IMR-90 (cell line): ENCODE data around the gene TEX13D. TPM values are rescaled to one million over a fixed set of nuclear protein-coding genes. Genes with fewer than 3 reads are reported as not detected.

Experiments used
- ATAC-seq: fragments of 200-7000 bp; cut with Tn5 transposase; 2 replicates; pipeline ENCODE4 v1.9.1; 2020; ENCODE audit warnings: low read depth, mild to moderate bottlenecking, moderate library complexity
- BruUV-seq: library from RNA; stranded (reverse); fragments of 400-500 nt; replicated peaks from 2 replicates; lab custom pipeline; 2021; lab: Mats Ljungman, UMichigan
- CTCF ChIA-PET: fragments of 300-600 bp; formaldehyde crosslinking; extraction: SDS; loops from one replicate; lab custom pipeline; 2021; ENCODE audit warnings: antibody characterized with exemption; lab: Yijun Ruan, JAX
- POLR2A ChIA-PET: fragments of 300-600 bp; sonication (Branson Sonifier 250); formaldehyde crosslinking; loops from one replicate; lab custom pipeline; 2022; ENCODE audit warnings: antibody characterized with exemption; ENCODE audit not compliant: unreplicated experiment; lab: Charles Lee
- DNase-seq: peaks from one replicate; pipeline ENCODE4 v3.0.0; 2013
- H2AFZ ChIP-seq: replicated peaks from 2 replicates; pipeline ENCODE3; 2013; ENCODE audit warnings: low read length, mild to moderate bottlenecking; ENCODE audit not compliant: poor library complexity
- H2AK5ac ChIP-seq: 2 replicates; pipeline ENCODE4 v1.6.1; 2013; ENCODE audit warnings: low read depth, low read length, inconsistent platforms
- H2AK9ac ChIP-seq: replicated peaks from 2 replicates; pipeline ENCODE3; 2013; ENCODE audit warnings: mild to moderate bottlenecking, low read depth, low read length, moderate library complexity; ENCODE audit not compliant: poor library complexity
- H2BK120ac ChIP-seq: 2 replicates; pipeline ENCODE4 v1.6.1; 2013; ENCODE audit warnings: low read depth, low read length, inconsistent platforms
- H2BK15ac ChIP-seq: 3 replicates; pipeline ENCODE4 v1.6.1; 2013; ENCODE audit warnings: low read depth, low read length, inconsistent platforms
- H2BK20ac ChIP-seq: 2 replicates; pipeline ENCODE4 v1.6.1; 2013; ENCODE audit warnings: low read depth, mild to moderate bottlenecking, inconsistent platforms, low read length, moderate library complexity
- H2BK5ac ChIP-seq: 2 replicates; pipeline ENCODE4 v1.6.1; 2013; ENCODE audit warnings: mild to moderate bottlenecking, low read depth, low read length, inconsistent platforms; ENCODE audit not compliant: poor library complexity, severe bottlenecking
- H3K14ac ChIP-seq: replicated peaks from 2 replicates; pipeline ENCODE4 v1.6.1; 2013; ENCODE audit warnings: low read depth, low read length, inconsistent platforms
- H3K18ac ChIP-seq: 2 replicates; pipeline ENCODE4 v1.6.1; 2013; ENCODE audit warnings: low read depth, low read length, control low read depth
- H3K23ac ChIP-seq: 2 replicates; pipeline ENCODE4 v1.6.1; 2013; ENCODE audit warnings: low read depth, low read length, inconsistent platforms
- H3K27ac ChIP-seq: 2 replicates; pipeline ENCODE4 v1.5.1; 2013; ENCODE audit warnings: mild to moderate bottlenecking, control low read depth, low read length; ENCODE audit not compliant: insufficient read depth
- H3K27me3 ChIP-seq: 2 replicates; pipeline ENCODE4 v1.6.1; 2013; ENCODE audit warnings: low read length; ENCODE audit not compliant: control insufficient read depth, insufficient read depth
- H3K36me3 ChIP-seq: 2 replicates; pipeline ENCODE4 v1.6.1; 2013; ENCODE audit warnings: low read length, mixed read lengths; ENCODE audit not compliant: control insufficient read depth, insufficient read depth
- H3K4ac ChIP-seq: 2 replicates; pipeline ENCODE4 v1.6.1; 2013; ENCODE audit warnings: low read depth, low read length, inconsistent platforms
- H3K4me1 ChIP-seq: 2 replicates; pipeline ENCODE4 v1.6.1; 2013; ENCODE audit warnings: low read length, mixed read lengths; ENCODE audit not compliant: control insufficient read depth, insufficient read depth
- H3K4me2 ChIP-seq: 2 replicates; pipeline ENCODE4 v1.6.1; 2013; ENCODE audit warnings: low read depth, mild to moderate bottlenecking, control low read depth, low read length, moderate library complexity
- H3K4me3 ChIP-seq: 2 replicates; pipeline ENCODE4 v1.5.1; 2013; ENCODE audit warnings: low read depth, mild to moderate bottlenecking, control low read depth, low read length, moderate library complexity; ENCODE audit not compliant: insufficient read depth
- H3K56ac ChIP-seq: 2 replicates; pipeline ENCODE4 v1.6.1; 2013; ENCODE audit warnings: low read length, inconsistent platforms; ENCODE audit not compliant: insufficient read depth; ENCODE audit errors: extremely low read depth
- H3K79me1 ChIP-seq, 2 experiments: 2 replicates each; pipeline ENCODE4 v1.6.1; 2013; ENCODE audit warnings: low read length in 2 of 2, inconsistent platforms in 1 of 2, low read depth in 1 of 2
- H3K9ac ChIP-seq: 2 replicates; pipeline ENCODE4 v1.6.1; 2013; ENCODE audit warnings: low read depth, low read length, control low read depth
- H3K9me1 ChIP-seq: 2 replicates; pipeline ENCODE4 v1.6.1; 2013; ENCODE audit warnings: low read length, inconsistent platforms; ENCODE audit not compliant: insufficient read depth
- H3K9me3 ChIP-seq: 2 replicates; pipeline ENCODE4 v1.6.1; 2013; ENCODE audit warnings: low read length; ENCODE audit not compliant: control insufficient read depth, insufficient read depth
- H4K20me1 ChIP-seq: 2 replicates; pipeline ENCODE4 v1.6.1; 2013; ENCODE audit warnings: low read length, inconsistent platforms; ENCODE audit not compliant: insufficient read depth
- H4K5ac ChIP-seq: 2 replicates; pipeline ENCODE4 v1.6.1; 2013; ENCODE audit warnings: mild to moderate bottlenecking, low read depth, low read length, control low read depth
- H4K8ac ChIP-seq, 2 experiments: 2 replicates each; pipeline ENCODE4 v1.6.1; 2013; ENCODE audit warnings: low read depth in 2 of 2, low read length in 2 of 2, control low read depth in 1 of 2, inconsistent platforms in 1 of 2
- H4K91ac ChIP-seq: 2 replicates; pipeline ENCODE4 v1.6.1; 2013; ENCODE audit warnings: low read depth, low read length, inconsistent platforms; ENCODE audit not compliant: insufficient read depth
- BHLHE40 ChIP-seq: fragments of 150-350 bp; IDR thresholded peaks from 2 replicates; pipeline ENCODE4 v1.6.1; 2016; ENCODE audit warnings: mild to moderate bottlenecking, low read depth, low read length
- CEBPB ChIP-seq: IDR thresholded peaks from 2 replicates; pipeline ENCODE4 v1.6.1; 2012; ENCODE audit warnings: low read depth, low read length, improper control_type of control experiment
- CHD1 ChIP-seq: IDR thresholded peaks from 2 replicates; pipeline ENCODE4 v1.6.1; 2012; ENCODE audit warnings: low read depth, low read length, improper control_type of control experiment
- CTCF ChIP-seq: conservative IDR thresholded peaks from 2 replicates; pipeline ENCODE4 v1.5.1; 2012; ENCODE audit warnings: mild to moderate bottlenecking, low read depth, low read length, improper control_type of control experiment
- ELK1 ChIP-seq: fragments of 150-350 bp; IDR thresholded peaks from 2 replicates; pipeline ENCODE4 v1.6.1; 2016; ENCODE audit warnings: low read depth, mild to moderate bottlenecking, low read length, moderate library complexity, borderline replicate concordance
- FOS ChIP-seq: fragments of 150-350 bp; IDR thresholded peaks from 2 replicates; pipeline ENCODE4 v1.6.1; 2016; ENCODE audit warnings: low read depth, low read length
- MAFK ChIP-seq: IDR thresholded peaks from 2 replicates; pipeline ENCODE4 v1.6.1; 2012; ENCODE audit warnings: low read depth, low read length, improper control_type of control experiment
- MAZ ChIP-seq: IDR thresholded peaks from 2 replicates; pipeline ENCODE4 v1.6.1; 2012; ENCODE audit warnings: low read depth, mild to moderate bottlenecking, low read length, improper control_type of control experiment, moderate library complexity, borderline replicate concordance
- MXI1 ChIP-seq: IDR thresholded peaks from 2 replicates; pipeline ENCODE4 v1.6.1; 2012; ENCODE audit warnings: low read depth, mild to moderate bottlenecking, low read length, moderate library complexity, borderline replicate concordance
- NFE2L2 ChIP-seq: fragments of 150-350 bp; IDR thresholded peaks from 2 replicates; pipeline ENCODE4 v1.6.1; 2016; ENCODE audit warnings: low read depth, mild to moderate bottlenecking, low read length
- POLR2A ChIP-seq: IDR thresholded peaks from 2 replicates; pipeline ENCODE4 v1.6.1; 2012; ENCODE audit warnings: mild to moderate bottlenecking, low read depth, low read length
- RAD21 ChIP-seq: IDR thresholded peaks from 2 replicates; pipeline ENCODE4 v1.6.1; 2012; ENCODE audit warnings: low read length, improper control_type of control experiment
- RCOR1 ChIP-seq: IDR thresholded peaks from 2 replicates; pipeline ENCODE4 v1.6.1; 2012; ENCODE audit warnings: mild to moderate bottlenecking, low read length, improper control_type of control experiment; ENCODE audit not compliant: insufficient replicate concordance
- RFX5 ChIP-seq: IDR thresholded peaks from 2 replicates; pipeline ENCODE4 v1.8.0; 2012; ENCODE audit warnings: low read depth, mild to moderate bottlenecking, low read length, moderate library complexity
- SMC3 ChIP-seq: fragments of 150-350 bp; IDR thresholded peaks from 2 replicates; pipeline ENCODE4 v1.6.1; 2016; ENCODE audit warnings: low read depth, mild to moderate bottlenecking, antibody characterized with exemption, low read length, moderate library complexity
- USF2 ChIP-seq: fragments of 150-350 bp; IDR thresholded peaks from 2 replicates; pipeline ENCODE4 v1.6.1; 2017; ENCODE audit warnings: mild to moderate bottlenecking, antibody characterized with exemption, low read length, low read depth
- WGBS, 2 experiments: methylation state at CpG; one replicate each; pipeline versions ENCODE4 v1.1.5 to v1.1.7; 2013; ENCODE audit warnings: missing lambda C conversion rate in 2 of 2; ENCODE audit not compliant: insufficient read length in 1 of 2; ENCODE audit errors: extremely low coverage in 2 of 2; 5-methylcytosine and 5-hydroxymethylcytosine counted together
- dilution Hi-C: fragments of 300-500 bp; cut with HindIII; formaldehyde crosslinking; loops from one replicate; pipeline ENCODE4 v1.14.3; 2018; ENCODE audit warnings: low sequenced_read_pairs; ENCODE audit not compliant: unreplicated experiment
- in situ Hi-C: fragments of 300-500 bp; cut with MboI; formaldehyde crosslinking; loops from 3 replicates; pipeline ENCODE4 v1.14.3; 2019; ENCODE audit warnings: low sequenced_read_pairs, inconsistent platforms, mixed read lengths
- intact Hi-C: fragments of 100-400 bp; cut with micrococcal nuclease; formaldehyde crosslinking; loops from 2 replicates; pipeline ENCODE4 v1.10.0; 2022
- polyA plus RNA-seq, 3 experiments: library from polyadenylated mRNA; depleted of rRNA; stranded (reverse); fragments of >200 nt; gene quantifications; 2 replicates each; pipeline ENCODE4 v1.2.3, GENCODE V29; 2012; ENCODE audit warnings: low replicate concordance in 1 of 3
- total RNA-seq: library from RNA; depleted of rRNA; stranded (reverse); fragments of >200 nt; gene quantifications from 2 replicates; pipeline ENCODE4 v1.2.3, GENCODE V29; 2012

TEX13D gene
- total and polyA plus RNA-seq, 2 of the 4 experiments (the other 2 are of a cell fraction): not detected

GRCh38 chrX:124335598-124335997 lies 3.1 kb downstream of the TEX13D start:
- Histone ChIP-seq H3K4me3 (no peak overlapping the region), H3K4ac (no peak overlapping the region), H4K20me1 (no peaks in the 10 kb centered on the region), H3K79me1 (no peaks in the 10 kb centered on the region), H3K27me3 (no peaks in the 10 kb centered on the region), H3K56ac (no peak overlapping the region), H2AK5ac (no peak overlapping the region), H2BK15ac (no peak overlapping the region), H2AFZ (no peak overlapping the region), H2BK120ac (no peak overlapping the region), H3K9ac (no peak overlapping the region), H3K4me1 (no peaks in the 10 kb centered on the region), H3K27ac (no peak overlapping the region), H3K9me1 (no peaks in the 10 kb centered on the region), H4K91ac (no peak overlapping the region), H2BK20ac (no peak overlapping the region), H3K36me3 (no peaks in the 10 kb centered on the region), H3K9me3 (no peaks in the 10 kb centered on the region), H3K14ac (no peak overlapping the region), H4K8ac (no peak overlapping the region), H4K5ac (no peak overlapping the region), H3K23ac (no peak overlapping the region), H2BK5ac (no peak overlapping the region), H3K18ac (no peak overlapping the region), H2AK9ac (no peak overlapping the region), H3K4me2 (no peak overlapping the region)
- 0% methylated on average over 1 of the region's 1 CpG; no CpG with 5 or more reads in 1 of the 2 experiments for WGBS, 2 experiments
- POLR2A ChIA-PET: no interaction called here
- BruUV-seq: no TSS peak
- ATAC-seq (no peak), DNase-seq (no peak)
- in situ Hi-C loops: no loop called here
- CTCF ChIA-PET: no interaction called here
- TF ChIP-seq CTCF (no peak), NFE2L2 (no peak), MXI1 (no peak), POLR2A (no peak), MAFK (no peak), USF2 (no peak), CHD1 (no peak), ELK1 (no peak), CEBPB (no peak), BHLHE40 (no peak), RAD21 (no peak), SMC3 (no peak), FOS (no peak), RCOR1 (no peak), RFX5 (no peak), MAZ (no peak)
- dilution Hi-C loops: no loop called here
- intact Hi-C loops: no loop called here
